HG03354 (cell line): ENCODE measurements around the gene APPBP2.
"Not testable (repeated sequence)": the region's sequence is repeated elsewhere in the genome, so short reads cannot be mapped to it uniquely, and the experiment has no call there.

Experiments
- ATAC-seq: cut with Tn5 transposase; IDR thresholded peaks from one replicate; pipeline ENCODE4 v1.9.1; 2021; ENCODE audit warnings: mild to moderate bottlenecking; ENCODE audit not compliant: unreplicated experiment, poor library complexity, severe bottlenecking

Gene APPBP2

GRCh38 chr17:60508384-60508980 lies 17.6 kb downstream of the APPBP2 start:
- peak; percentile 82 for ATAC-seq

GRCh38 chr17:60506312-60506711 lies 19.7 kb downstream of the APPBP2 start:
- no peak for ATAC-seq

DNA sequence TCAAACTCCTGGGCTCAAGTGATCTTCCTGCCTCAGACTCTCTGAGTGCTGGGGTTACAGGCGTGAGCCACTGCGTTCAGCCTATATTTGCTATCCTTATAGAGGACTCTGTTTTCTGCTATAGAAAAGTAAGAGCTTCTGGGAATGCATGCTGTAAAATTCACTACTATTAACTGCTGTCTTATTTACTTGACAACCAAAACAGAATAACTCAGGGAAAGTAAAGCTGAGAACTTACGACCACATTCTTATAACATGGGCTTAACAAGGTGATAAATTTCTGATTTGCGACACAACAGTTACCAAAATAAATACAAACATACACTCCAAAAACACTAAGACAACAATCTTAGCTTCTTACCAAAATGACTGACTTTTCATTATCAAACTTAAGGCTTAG lies 23.9 kb downstream of the APPBP2 start:
- ATAC-seq: no peak

GRCh38 chr17:60501589-60501988 lies 24.5 kb downstream of the APPBP2 start:
- no peak for ATAC-seq

- no peak for ATAC-seq
These were observed 30.0 kb downstream of the APPBP2 start for GRCh38 chr17:60496041-60496440.

DNA sequence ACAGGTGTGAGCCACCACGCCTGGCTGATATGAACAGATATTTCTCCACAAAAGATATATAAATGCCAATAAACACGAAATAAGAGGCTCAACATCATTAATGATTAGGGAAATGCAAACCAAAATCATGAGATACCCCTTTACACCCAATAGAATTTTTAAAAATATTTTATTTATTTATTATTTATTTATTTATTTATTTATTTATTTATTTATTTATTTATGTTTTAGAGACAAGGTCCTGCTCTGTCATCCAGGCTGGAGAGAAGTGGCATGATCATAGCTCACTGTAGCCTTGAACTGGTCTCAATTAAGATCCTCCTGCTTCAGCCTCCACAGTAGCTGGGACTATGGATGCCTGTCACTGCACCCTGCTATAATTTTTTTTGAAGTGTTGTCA lies 30.8 kb downstream of the APPBP2 start:
- no peak for ATAC-seq

- ATAC-seq: no peak
These were observed 32.2 kb downstream of the APPBP2 start for GRCh38 chr17:60493847-60494321.

DNA sequence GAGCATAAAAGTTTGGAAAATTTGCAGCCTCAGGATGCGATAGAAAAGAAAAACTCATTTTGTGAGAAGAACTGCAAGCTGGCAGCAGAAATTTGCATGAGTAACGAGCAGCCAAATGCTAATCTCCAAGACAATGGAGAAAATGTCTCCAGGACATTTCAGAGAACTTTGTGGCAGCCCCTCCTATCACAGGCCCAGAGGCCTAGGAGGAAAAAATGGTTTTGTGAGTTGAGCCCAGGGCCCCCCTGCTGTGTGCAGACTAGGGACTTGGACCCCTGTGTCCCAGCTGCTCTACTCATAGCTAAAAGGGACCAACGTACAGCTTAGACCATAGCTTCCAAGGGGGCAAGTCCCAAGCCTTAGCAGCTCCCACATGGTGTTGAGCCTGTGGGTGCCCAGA lies 34.3 kb downstream of the APPBP2 start:
- ATAC-seq: no peak

GRCh38 chr17:60490594-60490993 lies 35.4 kb downstream of the APPBP2 start:
- not testable (repeated sequence) for ATAC-seq

DNA sequence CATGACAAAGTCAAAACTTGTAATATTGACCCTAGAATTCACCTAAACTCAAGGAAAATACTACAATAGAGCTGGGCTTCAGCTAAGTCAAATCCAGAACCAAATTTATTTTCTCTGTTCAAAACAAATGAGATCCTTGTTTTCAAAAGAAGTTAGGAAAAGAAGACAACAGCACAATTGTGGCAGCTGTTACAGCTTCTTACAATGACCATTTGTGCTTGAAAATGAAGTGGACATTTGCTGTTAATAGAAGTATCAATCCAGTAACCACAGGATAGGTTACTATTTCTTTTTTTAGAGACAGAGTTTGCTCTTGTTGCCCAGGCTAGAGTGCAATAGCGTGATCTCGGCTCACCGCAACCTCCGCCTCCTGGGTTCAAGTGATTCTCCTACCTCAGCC lies 44.4 kb downstream of the APPBP2 start:
- ATAC-seq: no peak

DNA sequence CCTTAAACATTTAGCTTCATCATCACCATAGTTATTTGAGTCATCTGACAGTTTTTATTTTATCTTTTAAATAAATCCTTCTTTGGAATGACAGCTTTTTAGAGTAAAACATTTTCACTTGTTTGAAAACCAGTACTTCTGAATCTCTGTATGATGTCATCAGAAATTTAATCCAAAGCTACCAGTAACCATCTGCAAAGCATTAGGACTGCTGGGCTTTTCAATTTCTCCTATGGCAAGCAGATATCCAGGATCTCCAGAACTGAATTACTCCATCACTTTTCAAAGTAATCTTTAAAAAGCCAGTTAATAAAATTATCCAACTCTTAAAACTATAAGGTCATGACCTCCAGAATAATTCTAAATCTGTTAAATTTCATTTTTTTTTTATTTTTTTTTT lies 52.3 kb downstream of the APPBP2 start:
- no peak for ATAC-seq

- no peak for ATAC-seq
These were observed 53.6 kb downstream of the APPBP2 start for GRCh38 chr17:60472449-60472848.

- no peak for ATAC-seq
These were observed 54.6 kb downstream of the APPBP2 start for GRCh38 chr17:60471451-60471850.

DNA sequence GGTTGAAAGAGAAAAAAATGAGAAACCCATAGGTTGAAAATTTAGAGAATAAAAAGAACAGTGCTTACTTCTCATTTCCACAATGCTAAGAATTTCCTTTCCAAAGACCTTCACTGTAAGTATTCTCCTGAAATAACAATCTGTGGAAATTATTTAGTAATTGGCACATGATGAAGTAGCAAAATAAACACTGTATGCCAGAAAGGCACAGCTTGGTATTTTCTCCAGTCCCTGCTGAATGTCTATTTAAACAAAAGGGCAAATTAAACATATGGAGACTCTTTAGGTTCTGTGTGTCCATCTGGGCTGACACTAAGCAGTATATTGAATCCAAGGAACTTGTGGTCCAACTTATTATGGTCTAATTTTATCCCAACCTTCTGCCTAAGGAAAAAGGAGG lies 57.7 kb downstream of the APPBP2 start:
- no peak for ATAC-seq

- ATAC-seq: no peak
These were observed 61.7 kb downstream of the APPBP2 start for GRCh38 chr17:60464343-60464742.

DNA sequence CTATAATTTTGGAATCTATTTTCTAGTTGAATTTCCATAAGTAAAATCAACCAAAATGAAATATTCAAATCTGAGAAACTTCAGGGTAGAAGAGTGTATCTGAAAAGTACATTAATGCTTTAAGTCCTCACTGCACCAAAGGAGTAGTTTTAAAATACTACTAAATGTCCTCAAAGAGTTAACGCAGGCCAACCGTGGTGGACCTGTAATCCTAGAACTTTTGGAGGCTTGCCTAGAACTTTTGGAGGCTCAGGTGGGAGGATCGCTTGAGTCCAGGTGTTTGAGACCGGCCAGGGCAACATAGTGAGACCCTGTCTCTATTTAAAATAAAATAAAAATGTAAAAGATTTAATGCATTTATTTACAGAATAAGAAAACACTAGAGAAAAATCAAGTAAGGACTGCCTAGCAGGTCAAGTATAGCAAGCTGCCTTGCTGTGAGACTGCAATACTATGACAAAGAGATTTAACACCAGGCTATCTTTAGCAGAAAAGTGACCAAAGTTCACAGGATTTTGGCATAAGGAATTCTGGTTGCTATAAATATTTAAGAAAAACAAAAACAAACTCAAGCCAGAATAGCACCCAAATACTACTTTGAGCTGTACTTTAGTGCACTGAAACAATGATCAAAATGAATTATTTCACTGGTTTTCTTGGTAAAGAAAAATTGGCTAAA lies 62.7 kb downstream of the APPBP2 start:
- no peak for ATAC-seq

- ATAC-seq: no peak
These were observed 64.5 kb downstream of the APPBP2 start for GRCh38 chr17:60461584-60461983.

GRCh38 chr17:60457148-60457547 lies 68.9 kb downstream of the APPBP2 start:
- ATAC-seq: no peak

GRCh38 chr17:60455378-60455777 lies 70.7 kb downstream of the APPBP2 start:
- no peak for ATAC-seq

GRCh38 chr17:60451965-60452364 lies 74.1 kb downstream of the APPBP2 start:
- no peak for ATAC-seq

DNA sequence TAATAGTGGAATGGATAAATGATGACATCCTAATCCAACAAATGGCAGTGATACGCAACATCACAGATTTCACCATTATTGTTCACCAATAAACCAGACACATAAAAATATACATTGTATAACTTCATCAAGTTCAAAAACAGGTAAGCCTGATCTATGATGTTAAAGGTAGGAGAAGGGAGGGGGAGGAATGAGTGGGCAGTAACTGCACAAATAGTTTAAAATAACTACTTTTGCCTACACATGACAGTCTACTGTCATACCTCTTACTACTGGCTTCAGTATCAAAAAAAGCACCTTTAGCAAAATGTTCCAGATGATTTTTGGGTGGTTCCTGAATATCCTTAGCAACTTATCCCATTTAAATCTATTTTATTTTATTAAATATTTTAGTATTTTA lies 75.0 kb downstream of the APPBP2 start:
- no peak for ATAC-seq

GRCh38 chr17:60447375-60447774 lies 78.7 kb downstream of the APPBP2 start:
- no peak for ATAC-seq
